Measurements from ENCODE around the gene IER5. TPM values are rescaled to one million over a fixed set of nuclear protein-coding genes. Genes with fewer than 3 reads are reported as not detected.
"Not testable (repeated sequence)": the region's sequence is repeated elsewhere in the genome, so short reads cannot be mapped to it uniquely, and the experiment has no call there.

The IER5 gene
- total and polyA plus RNA-seq, 2 donors (not counting 1 experiment from before 2014, with no cell fraction given), result 98.1 to 166 TPM

- CTCF ChIA-PET, result interaction anchor here (1.2 to 2.1 kb wide), 2 partner anchors 10 to 98 kb away, joined by 3 to 11 read pairs; no protein-coding TSS in a partner anchor
- peaks cover 48% of the 10 kb centered on the region for H4K20me1 ChIP-seq (ENCODE audit: control insufficient read depth, insufficient read depth, low read length, poor library complexity, severe bottlenecking)
- Mint-ChIP-seq H3K4me3 (no peak overlapping the region), H3K4me1 (peaks cover 34% of the 10 kb centered on the region), H3K9me3 (ENCODE audit: insufficient read depth) (no peaks in the 10 kb centered on the region), H3K27me3 (no peaks in the 10 kb centered on the region), H3K27ac (no peak overlapping the region)
- H3K4me3 ChIP-seq (ENCODE audit: control extremely low read depth in 1 of 5, extremely low read depth in 1 of 5, insufficient read depth in 1 of 5, low read depth in 2 of 5, low read length in 4 of 5), result no peak overlapping the region
- DNase-seq, result no peak
- WGBS (ENCODE audit: insufficient coverage), result 88% methylated on average over 2 of the region's 5 CpGs
- no peak overlapping the region for H2AFZ ChIP-seq (ENCODE audit: insufficient read depth, low read depth, low read length, poor library complexity, severe bottlenecking)
- peaks cover 0 to 7% of the 10 kb centered on the region in 2 donors for H3K4me1 ChIP-seq (ENCODE audit: control insufficient read depth in 2 of 2, insufficient read depth in 2 of 2, low read length in 2 of 2)
- peaks cover 0 to 4% (median 0%) of the 10 kb centered on the region in 3 donors for H3K9me3 ChIP-seq (ENCODE audit: control extremely low read depth in 1 of 3, control insufficient read depth in 2 of 3, insufficient read depth in 1 of 3, low read length in 2 of 3)
- ATAC-seq (ENCODE audit: low read depth), result no peak
- H3K27me3 ChIP-seq (replicated peaks in 1 of 4; ENCODE audit: control extremely low read depth in 1 of 4, control insufficient read depth in 3 of 4, insufficient read depth in 4 of 4, low read length in 3 of 4), result no peaks in the 10 kb centered on the region
- peaks cover 0 to 39% of the 10 kb centered on the region in 2 experiments for H3K36me3 ChIP-seq (replicated peaks in 1 of 2; ENCODE audit: control extremely low read depth in 1 of 2, control insufficient read depth in 1 of 2, extremely low read depth in 1 of 2, insufficient read depth in 2 of 2, low read length in 1 of 2)
- POLR2A ChIA-PET, result no interaction called here
- H3K79me2 ChIP-seq (ENCODE audit: control insufficient read depth, insufficient read depth, low read length), result peaks cover 53% of the 10 kb centered on the region
- no peak overlapping the region for H3K27ac ChIP-seq (ENCODE audit: low read length in 2 of 2)
- intact Hi-C loops (cut with micrococcal nuclease), result no loop called here
- TF ChIP-seq EZH2 (IDR thresholded peaks at IDR 0.05; ENCODE audit: borderline replicate concordance, insufficient read depth, low read depth, low read length, poor library complexity, severe bottlenecking), result no peak
- TF ChIP-seq, protein P1, sequence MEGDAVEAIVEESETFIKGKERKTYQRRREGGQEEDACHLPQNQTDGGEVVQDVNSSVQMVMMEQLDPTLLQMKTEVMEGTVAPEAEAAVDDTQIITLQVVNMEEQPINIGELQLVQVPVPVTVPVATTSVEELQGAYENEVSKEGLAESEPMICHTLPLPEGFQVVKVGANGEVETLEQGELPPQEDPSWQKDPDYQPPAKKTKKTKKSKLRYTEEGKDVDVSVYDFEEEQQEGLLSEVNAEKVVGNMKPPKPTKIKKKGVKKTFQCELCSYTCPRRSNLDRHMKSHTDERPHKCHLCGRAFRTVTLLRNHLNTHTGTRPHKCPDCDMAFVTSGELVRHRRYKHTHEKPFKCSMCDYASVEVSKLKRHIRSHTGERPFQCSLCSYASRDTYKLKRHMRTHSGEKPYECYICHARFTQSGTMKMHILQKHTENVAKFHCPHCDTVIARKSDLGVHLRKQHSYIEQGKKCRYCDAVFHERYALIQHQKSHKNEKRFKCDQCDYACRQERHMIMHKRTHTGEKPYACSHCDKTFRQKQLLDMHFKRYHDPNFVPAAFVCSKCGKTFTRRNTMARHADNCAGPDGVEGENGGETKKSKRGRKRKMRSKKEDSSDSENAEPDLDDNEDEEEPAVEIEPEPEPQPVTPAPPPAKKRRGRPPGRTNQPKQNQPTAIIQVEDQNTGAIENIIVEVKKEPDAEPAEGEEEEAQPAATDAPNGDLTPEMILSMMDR (IDR thresholded peaks at IDR 0.05), result no peak
- no peak overlapping the region for H3K9ac ChIP-seq (ENCODE audit: low read length)
- H3K4me2 ChIP-seq (replicated peaks; ENCODE audit: low read depth, low read length, poor library complexity, severe bottlenecking), result no peak overlapping the region
These were observed 45.2 kb upstream of the IER5 start for GRCh38 chr1:181043025-181043888.

GRCh38 chr1:181044449-181044966 lies 44.0 kb upstream of the IER5 start:
- intact Hi-C loops (cut with micrococcal nuclease), result no loop called here
- H3K4me1 Mint-ChIP-seq, result peaks cover 33% of the 10 kb centered on the region

GRCh38 chr1:181045946-181046345 lies 42.6 kb upstream of the IER5 start:
- 97% methylated on average over 19 of the region's 22 CpGs for WGBS (ENCODE audit: insufficient coverage)
- H3K4me1 Mint-ChIP-seq, result peaks cover 26% of the 10 kb centered on the region
- H3K4me3 ChIP-seq (ENCODE audit: control extremely low read depth in 1 of 5, extremely low read depth in 1 of 5, insufficient read depth in 1 of 5, low read depth in 2 of 5, low read length in 4 of 5); H3K27ac Mint-ChIP-seq; H3K4me1 ChIP-seq (ENCODE audit: control insufficient read depth in 2 of 2, insufficient read depth in 2 of 2, low read length in 2 of 2); intact Hi-C loops (cut with micrococcal nuclease); H3K9ac ChIP-seq (ENCODE audit: low read length); H3K27me3 ChIP-seq (replicated peaks in 1 of 4; ENCODE audit: control extremely low read depth in 1 of 4, control insufficient read depth in 3 of 4, insufficient read depth in 4 of 4, low read length in 3 of 4); H3K9me3 Mint-ChIP-seq (ENCODE audit: insufficient read depth); H3K27me3 Mint-ChIP-seq; ATAC-seq (ENCODE audit: low read depth); H3K4me3 Mint-ChIP-seq; H2AFZ ChIP-seq (ENCODE audit: insufficient read depth, low read depth, low read length, poor library complexity, severe bottlenecking); H3K9me3 ChIP-seq (ENCODE audit: control extremely low read depth in 1 of 3, control insufficient read depth in 2 of 3, insufficient read depth in 1 of 3, low read length in 2 of 3); H3K4me2 ChIP-seq (replicated peaks; ENCODE audit: low read depth, low read length, poor library complexity, severe bottlenecking); H3K27ac ChIP-seq (ENCODE audit: low read length in 2 of 2); DNase-seq; POLR2A ChIA-PET; CTCF ChIA-PET: not testable (repeated sequence)
- H4K20me1 ChIP-seq (ENCODE audit: control insufficient read depth, insufficient read depth, low read length, poor library complexity, severe bottlenecking), result peaks cover 30% of the 10 kb centered on the region
- H3K36me3 ChIP-seq (replicated peaks in 1 of 2; ENCODE audit: control extremely low read depth in 1 of 2, control insufficient read depth in 1 of 2, extremely low read depth in 1 of 2, insufficient read depth in 2 of 2, low read length in 1 of 2), result peaks cover 1 to 32% of the 10 kb centered on the region in 2 experiments
- H3K79me2 ChIP-seq (ENCODE audit: control insufficient read depth, insufficient read depth, low read length), result peaks cover 29% of the 10 kb centered on the region

More at GRCh38 chr1:181044449-181044966, 44.0 kb upstream of the IER5 start:
- peaks cover 41% of the 10 kb centered on the region for H3K79me2 ChIP-seq (ENCODE audit: control insufficient read depth, insufficient read depth, low read length)
- DNase-seq (no peak), ATAC-seq (ENCODE audit: low read depth) (peak; percentile 24)
- no peak overlapping the region for H3K27ac ChIP-seq (ENCODE audit: low read length in 2 of 2)
- ChIA-PET CTCF (no interaction called here), POLR2A (no interaction called here)
- WGBS (ENCODE audit: insufficient coverage), result 84% methylated on average over 4 of the region's 5 CpGs
- H3K9ac ChIP-seq (ENCODE audit: low read length), result no peak overlapping the region
- H3K4me3 ChIP-seq (ENCODE audit: control extremely low read depth in 1 of 5, extremely low read depth in 1 of 5, insufficient read depth in 1 of 5, low read depth in 2 of 5, low read length in 4 of 5), result no peak overlapping the region
- peaks cover 0 to 4% (median 0%) of the 10 kb centered on the region in 3 donors for H3K9me3 ChIP-seq (ENCODE audit: control extremely low read depth in 1 of 3, control insufficient read depth in 2 of 3, insufficient read depth in 1 of 3, low read length in 2 of 3)
- H3K9me3 Mint-ChIP-seq (ENCODE audit: insufficient read depth), result no peaks in the 10 kb centered on the region
- no peak for TF ChIP-seq EZH2 (IDR thresholded peaks at IDR 0.05; ENCODE audit: borderline replicate concordance, insufficient read depth, low read depth, low read length, poor library complexity, severe bottlenecking)
- no peaks in the 10 kb centered on the region for H3K27me3 Mint-ChIP-seq
- H4K20me1 ChIP-seq (ENCODE audit: control insufficient read depth, insufficient read depth, low read length, poor library complexity, severe bottlenecking), result peaks cover 39% of the 10 kb centered on the region
- H3K36me3 ChIP-seq (replicated peaks in 1 of 2; ENCODE audit: control extremely low read depth in 1 of 2, control insufficient read depth in 1 of 2, extremely low read depth in 1 of 2, insufficient read depth in 2 of 2, low read length in 1 of 2), result peaks cover 0 to 29% of the 10 kb centered on the region in 2 experiments
- H3K4me3 Mint-ChIP-seq, result no peak overlapping the region
- H3K4me1 ChIP-seq (ENCODE audit: control insufficient read depth in 2 of 2, insufficient read depth in 2 of 2, low read length in 2 of 2), result peaks cover 0 to 8% of the 10 kb centered on the region in 2 donors
- no peak overlapping the region for H3K4me2 ChIP-seq (replicated peaks; ENCODE audit: low read depth, low read length, poor library complexity, severe bottlenecking)
- H3K27ac Mint-ChIP-seq, result no peak overlapping the region
- H2AFZ ChIP-seq (ENCODE audit: insufficient read depth, low read depth, low read length, poor library complexity, severe bottlenecking), result no peak overlapping the region
- no peaks in the 10 kb centered on the region for H3K27me3 ChIP-seq (replicated peaks in 1 of 4; ENCODE audit: control extremely low read depth in 1 of 4, control insufficient read depth in 3 of 4, insufficient read depth in 4 of 4, low read length in 3 of 4)
